T-helper 1 cell (primary cell): ENCODE results near the gene CNTNAP1.
"Not testable (repeated sequence)": the region's sequence is repeated elsewhere in the genome, so short reads cannot be mapped to it uniquely, and the experiment has no call there.

Source experiments
- DNase-seq, 5 donors: peaks; one replicate each; pipeline ENCODE4 v3.0.0-alpha.2; 2012 to 2020
- total RNA-seq, 4 donors: gene quantifications; one replicate each; lab custom pipeline; 2026; lab: John Stamatoyannopoulos, UW

The CNTNAP1 gene
- 7.2 to 10.3 (median 8.7) reads per million in 4 donors for total RNA-seq

- DNase-seq = no peak
Observed at GRCh38 chr17:42681976-42682721, at the start of gene CNTNAP1. CNTNAP1 (plus strand) TSS chr17:42682531; CDS start chr17:42682830, 299 bp downstream.

- no peak for DNase-seq
Observed at GRCh38 chr17:42632949-42633444, 49.3 kb upstream of the CNTNAP1 start.

- no peak for DNase-seq
Observed at GRCh38 chr17:42639525-42640113, 42.7 kb upstream of the CNTNAP1 start.

- no peak for DNase-seq
Observed at GRCh38 chr17:42640121-42640520, 42.2 kb upstream of the CNTNAP1 start.

GRCh38 chr17:42642336-42642735 lies 40.0 kb upstream of the CNTNAP1 start:
- DNase-seq = no peak

- DNase-seq = no peak
Observed at GRCh38 chr17:42647778-42648177, 34.6 kb upstream of the CNTNAP1 start.

GRCh38 chr17:42651392-42651791 lies 30.9 kb upstream of the CNTNAP1 start:
- no peak for DNase-seq

- no peak for DNase-seq
Observed at GRCh38 chr17:42653179-42654124, 28.9 kb upstream of the CNTNAP1 start.

GRCh38 chr17:42655528-42655927 lies 26.8 kb upstream of the CNTNAP1 start:
- no peak for DNase-seq

- DNase-seq = no peak
Observed at GRCh38 chr17:42657824-42658588, 24.3 kb upstream of the CNTNAP1 start.

- DNase-seq = peak in 4 of 5 donors; percentile 47 to 64 (median 60)
Observed at GRCh38 chr17:42659079-42659931, 23.0 kb upstream of the CNTNAP1 start, which contains the start of gene TUBG2. TUBG2 (plus strand) TSS chr17:42659284; CDS start chr17:42659504, 220 bp downstream.

- not testable (repeated sequence) for DNase-seq
Observed at GRCh38 chr17:42659932-42660274, 22.4 kb upstream of the CNTNAP1 start.

- DNase-seq = no peak
Observed at GRCh38 chr17:42660692-42661345, 21.5 kb upstream of the CNTNAP1 start.

- no peak for DNase-seq
Observed at GRCh38 chr17:42665581-42666001, 16.7 kb upstream of the CNTNAP1 start.

- DNase-seq = not testable (repeated sequence)
Observed at GRCh38 chr17:42666126-42666525, 16.2 kb upstream of the CNTNAP1 start.

- DNase-seq = no peak
Observed at GRCh38 chr17:42667088-42667951, 15.0 kb upstream of the CNTNAP1 start.

- no peak for DNase-seq
Observed at GRCh38 chr17:42669705-42669976, 12.7 kb upstream of the CNTNAP1 start.

- DNase-seq = peak in 2 of 5 donors; percentile 53 to 54
Observed at GRCh38 chr17:42669977-42670788, 12.1 kb upstream of the CNTNAP1 start.
